Measurements from ENCODE around the gene PLD2. TPM values are rescaled to one million over a fixed set of nuclear protein-coding genes. Genes with fewer than 3 reads are reported as not detected.

PLD2 gene
- polyA plus RNA-seq, 4 donors: 30.5 to 52.9 (median 43.5) TPM

Other genes starting within 250 kb of the PLD2 start
- 10 to 100 TPM in 1 of 4 donors, 1 to 10 TPM in 3; 7.7 to 10.5 (median 8.3) TPM for gene GGT6, start 246.6 kb upstream of the PLD2 start, polyA plus RNA-seq (ENCODE audit: insufficient read length in 4 of 4)
- gene SMTNL2, start 222.6 kb upstream of the PLD2 start, polyA plus RNA-seq (ENCODE audit: insufficient read length in 4 of 4): 10 to 100 TPM; 52.9 to 70.0 (median 60.0) TPM
- gene ALOX15, start 165.5 kb upstream of the PLD2 start, polyA plus RNA-seq (ENCODE audit: insufficient read length in 4 of 4): under 1 TPM; 0.25 to 0.56 (median 0.45) TPM
- gene PELP1, start 103.0 kb upstream of the PLD2 start, polyA plus RNA-seq (ENCODE audit: insufficient read length in 4 of 4): 10 to 100 TPM; 36.9 to 62.4 (median 49.9) TPM
- 10 to 100 TPM; 25.4 to 41.7 (median 37.0) TPM for gene ARRB2, start 96.5 kb upstream of the PLD2 start, polyA plus RNA-seq (ENCODE audit: insufficient read length in 4 of 4)
- gene MED11, start 75.7 kb upstream of the PLD2 start, polyA plus RNA-seq (ENCODE audit: insufficient read length in 4 of 4): 10 to 100 TPM; 26.8 to 30.4 (median 28.4) TPM
- under 1 TPM; 0.32 to 0.95 (median 0.54) TPM for gene ZMYND15, start 67.3 kb upstream of the PLD2 start, polyA plus RNA-seq (ENCODE audit: insufficient read length in 4 of 4)
- 10 to 100 TPM; 11.3 to 14.1 (median 12.2) TPM for gene CXCL16, start 67.2 kb upstream of the PLD2 start, polyA plus RNA-seq (ENCODE audit: insufficient read length in 4 of 4)
- gene TM4SF5, start 35.3 kb upstream of the PLD2 start, polyA plus RNA-seq (ENCODE audit: insufficient read length in 4 of 4): 1 to 10 TPM; 1.5 to 2.8 (median 2.1) TPM
- under 1 TPM; 0.42 to 0.74 (median 0.65) TPM for gene VMO1, start 20.8 kb upstream of the PLD2 start, polyA plus RNA-seq (ENCODE audit: insufficient read length in 4 of 4)
- 10 to 100 TPM in 1 of 4 donors, 1 to 10 TPM in 3; 5.7 to 11.5 (median 8.4) TPM for gene GLTPD2, start 18.2 kb upstream of the PLD2 start, polyA plus RNA-seq (ENCODE audit: insufficient read length in 4 of 4)
- 100 to 1,000 TPM; 112 to 159 (median 133) TPM for gene PSMB6, start 11.0 kb upstream of the PLD2 start, polyA plus RNA-seq (ENCODE audit: insufficient read length in 4 of 4)
- gene MINK1, start 26.2 kb downstream of the PLD2 start, polyA plus RNA-seq (ENCODE audit: insufficient read length in 4 of 4): 10 to 100 TPM; 43.0 to 71.4 (median 57.4) TPM
- gene C17orf107, start 92.4 kb downstream of the PLD2 start, polyA plus RNA-seq (ENCODE audit: insufficient read length in 4 of 4): 1 to 10 TPM; 1.2 to 2.4 (median 1.7) TPM
- gene CHRNE, start 95.9 kb downstream of the PLD2 start, polyA plus RNA-seq (ENCODE audit: insufficient read length in 4 of 4): 1 to 10 TPM; 1.3 to 2.4 (median 1.7) TPM
- gene GP1BA, start 125.1 kb downstream of the PLD2 start, polyA plus RNA-seq (ENCODE audit: insufficient read length in 4 of 4): 1 to 10 TPM; 1.4 to 3.1 (median 2.4) TPM
- gene SLC25A11, start 132.9 kb downstream of the PLD2 start, polyA plus RNA-seq (ENCODE audit: insufficient read length in 4 of 4): 10 to 100 TPM; 71.0 to 94.7 (median 83.0) TPM
- 100 to 1,000 TPM; 129 to 142 (median 134) TPM for gene RNF167, start 133.1 kb downstream of the PLD2 start, polyA plus RNA-seq (ENCODE audit: insufficient read length in 4 of 4)
- 100 to 1,000 TPM; 336 to 541 (median 424) TPM for gene PFN1, start 141.4 kb downstream of the PLD2 start, polyA plus RNA-seq (ENCODE audit: insufficient read length in 4 of 4)
- 10 to 100 TPM; 17.7 to 35.0 (median 26.8) TPM for gene ENO3, start 144.0 kb downstream of the PLD2 start, polyA plus RNA-seq (ENCODE audit: insufficient read length in 4 of 4)
- 100 to 1,000 TPM in 3 of 4 donors, 10 to 100 TPM in 1; 97.2 to 111 (median 106) TPM for gene SPAG7, start 160.7 kb downstream of the PLD2 start, polyA plus RNA-seq (ENCODE audit: insufficient read length in 4 of 4)
- 10 to 100 TPM; 22.7 to 38.4 (median 27.9) TPM for gene CAMTA2, start 180.5 kb downstream of the PLD2 start, polyA plus RNA-seq (ENCODE audit: insufficient read length in 4 of 4)
- 1 to 10 TPM; 6.4 to 9.9 (median 8.5) TPM for gene INCA1, start 190.4 kb downstream of the PLD2 start, polyA plus RNA-seq (ENCODE audit: insufficient read length in 4 of 4)
- 10 to 100 TPM; 77.1 to 93.7 (median 87.7) TPM for gene KIF1C, start 190.8 kb downstream of the PLD2 start, polyA plus RNA-seq (ENCODE audit: insufficient read length in 4 of 4)
- gene SLC52A1, start 228.3 kb downstream of the PLD2 start, polyA plus RNA-seq (ENCODE audit: insufficient read length in 4 of 4): under 1 TPM; 0.21 to 0.51 (median 0.36) TPM